Measurements from ENCODE around the gene NPSR1. TPM values are rescaled to one million over a fixed set of nuclear protein-coding genes. Genes with fewer than 3 reads are reported as not detected.

Gene NPSR1
- total RNA-seq, 1 donor from 2014 or later, result not detected

DNA sequence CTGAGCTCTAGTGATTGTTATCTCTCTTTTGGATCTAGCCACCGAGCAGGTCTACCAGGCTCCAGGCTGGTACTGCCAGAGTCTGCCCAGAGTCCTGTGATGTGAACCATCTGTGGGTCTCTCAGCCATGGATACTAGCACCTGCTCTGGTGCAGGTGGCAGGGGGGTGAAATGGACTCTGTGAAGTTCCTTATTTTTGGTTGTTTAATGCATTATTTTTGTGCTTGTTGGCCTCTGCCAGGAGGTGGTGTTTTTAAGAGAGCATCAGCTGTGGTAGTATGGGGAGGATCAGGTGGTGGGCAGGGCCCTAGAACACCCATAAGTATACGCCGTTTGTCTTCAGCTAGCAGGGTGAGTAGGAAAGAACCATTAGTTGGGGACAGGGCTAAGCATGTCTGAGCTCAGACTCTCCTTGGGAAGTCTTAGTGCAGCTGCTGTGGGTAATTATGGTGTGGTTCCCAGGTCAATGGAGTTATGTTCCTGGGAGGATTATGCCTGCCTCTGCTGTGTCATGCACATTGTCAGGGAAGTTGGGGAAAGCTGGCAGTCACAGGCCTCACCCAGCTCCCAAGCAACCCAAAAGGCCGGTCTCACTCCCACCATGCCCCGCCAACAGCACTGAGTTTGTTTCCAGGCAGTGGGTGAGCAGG is 81.8 kb downstream of the NPSR1 start:
- Mint-ChIP-seq H3K27ac (ENCODE audit: unreplicated experiment) (no peak overlapping the region), H3K27me3 (ENCODE audit: low read depth, unreplicated experiment) (no peaks in the 10 kb centered on the region), H3K36me3 (ENCODE audit: low read depth, unreplicated experiment) (no peaks in the 10 kb centered on the region), H3K4me3 (ENCODE audit: unreplicated experiment) (no peak overlapping the region), H3K4me1 (ENCODE audit: low read depth, unreplicated experiment) (no peaks in the 10 kb centered on the region), H3K9me3 (ENCODE audit: unreplicated experiment) (peaks cover 19% of the 10 kb centered on the region)
- Histone ChIP-seq H3K4me2 (ENCODE audit: low read length) (no peak overlapping the region), H3K79me2 (ENCODE audit: insufficient read depth, low read length) (no peaks in the 10 kb centered on the region), H3K36me3 (ENCODE audit: insufficient read depth, low read length) (no peaks in the 10 kb centered on the region), H3K9me3 (ENCODE audit: insufficient read depth, low read depth, low read length) (no peaks in the 10 kb centered on the region), H2AFZ (ENCODE audit: low read depth, low read length) (no peak overlapping the region), H3K27ac (ENCODE audit: low read depth, low read length) (no peak overlapping the region), H3K27me3 (ENCODE audit: insufficient read depth, low read length) (no peaks in the 10 kb centered on the region), H3K9ac (ENCODE audit: low read length) (no peak overlapping the region), H3K4me3 (ENCODE audit: insufficient read depth, low read depth, low read length) (no peak overlapping the region), H3K4me1 (ENCODE audit: insufficient read depth, low read length) (no peaks in the 10 kb centered on the region), H4K20me1 (ENCODE audit: insufficient read depth, low read length) (no peaks in the 10 kb centered on the region)
- FAIRE-seq, result no peak
- no peak for DNase-seq (ENCODE audit: low read depth)
- TF ChIP-seq EZH2 (IDR thresholded peaks at IDR 0.05; ENCODE audit: insufficient read depth, low read length), result no peak
- TF ChIP-seq, protein P1, sequence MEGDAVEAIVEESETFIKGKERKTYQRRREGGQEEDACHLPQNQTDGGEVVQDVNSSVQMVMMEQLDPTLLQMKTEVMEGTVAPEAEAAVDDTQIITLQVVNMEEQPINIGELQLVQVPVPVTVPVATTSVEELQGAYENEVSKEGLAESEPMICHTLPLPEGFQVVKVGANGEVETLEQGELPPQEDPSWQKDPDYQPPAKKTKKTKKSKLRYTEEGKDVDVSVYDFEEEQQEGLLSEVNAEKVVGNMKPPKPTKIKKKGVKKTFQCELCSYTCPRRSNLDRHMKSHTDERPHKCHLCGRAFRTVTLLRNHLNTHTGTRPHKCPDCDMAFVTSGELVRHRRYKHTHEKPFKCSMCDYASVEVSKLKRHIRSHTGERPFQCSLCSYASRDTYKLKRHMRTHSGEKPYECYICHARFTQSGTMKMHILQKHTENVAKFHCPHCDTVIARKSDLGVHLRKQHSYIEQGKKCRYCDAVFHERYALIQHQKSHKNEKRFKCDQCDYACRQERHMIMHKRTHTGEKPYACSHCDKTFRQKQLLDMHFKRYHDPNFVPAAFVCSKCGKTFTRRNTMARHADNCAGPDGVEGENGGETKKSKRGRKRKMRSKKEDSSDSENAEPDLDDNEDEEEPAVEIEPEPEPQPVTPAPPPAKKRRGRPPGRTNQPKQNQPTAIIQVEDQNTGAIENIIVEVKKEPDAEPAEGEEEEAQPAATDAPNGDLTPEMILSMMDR (IDR thresholded peaks at IDR 0.05; ENCODE audit: insufficient read depth, low read depth, low read length), result no peak

DNA sequence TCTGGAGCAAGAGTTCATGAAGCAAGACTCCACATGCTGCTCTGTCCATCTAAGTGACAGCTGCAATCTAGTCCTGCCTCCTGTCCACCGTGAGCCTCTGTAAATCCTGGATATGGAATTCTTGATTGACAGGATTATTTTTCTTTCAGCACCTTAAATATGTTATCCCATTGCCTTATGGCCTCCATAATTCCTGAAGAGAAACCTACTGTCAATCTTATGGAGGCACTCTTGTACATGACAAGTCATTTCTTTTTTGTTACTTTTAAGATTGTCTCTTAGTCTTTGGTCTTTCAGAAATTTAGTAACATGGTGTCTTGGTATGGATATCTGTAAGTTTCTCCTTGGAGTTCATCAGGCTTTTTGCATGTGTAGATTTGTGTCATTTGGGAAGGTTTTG is 82.8 kb downstream of the NPSR1 start:
- TF ChIP-seq, protein P1 (IDR thresholded peaks at IDR 0.05; ENCODE audit: insufficient read depth, low read depth, low read length), result no peak
- no peak for TF ChIP-seq EZH2 (IDR thresholded peaks at IDR 0.05; ENCODE audit: insufficient read depth, low read length)
- Histone ChIP-seq H3K27me3 (ENCODE audit: insufficient read depth, low read length) (no peaks in the 10 kb centered on the region), H3K4me2 (ENCODE audit: low read length) (no peak overlapping the region), H3K9ac (ENCODE audit: low read length) (no peak overlapping the region), H3K79me2 (ENCODE audit: insufficient read depth, low read length) (no peaks in the 10 kb centered on the region), H3K4me1 (ENCODE audit: insufficient read depth, low read length) (no peaks in the 10 kb centered on the region), H3K9me3 (ENCODE audit: insufficient read depth, low read depth, low read length) (no peaks in the 10 kb centered on the region), H2AFZ (ENCODE audit: low read depth, low read length) (no peak overlapping the region), H4K20me1 (ENCODE audit: insufficient read depth, low read length) (no peaks in the 10 kb centered on the region), H3K36me3 (ENCODE audit: insufficient read depth, low read length) (no peaks in the 10 kb centered on the region), H3K4me3 (ENCODE audit: insufficient read depth, low read depth, low read length) (no peak overlapping the region), H3K27ac (ENCODE audit: low read depth, low read length) (no peak overlapping the region)
- no peak overlapping the region for H3K27ac Mint-ChIP-seq (ENCODE audit: unreplicated experiment)
- H3K9me3 Mint-ChIP-seq (ENCODE audit: unreplicated experiment), result peaks cover 19% of the 10 kb centered on the region
- H3K4me3 Mint-ChIP-seq (ENCODE audit: unreplicated experiment), result no peak overlapping the region
- H3K36me3 Mint-ChIP-seq (ENCODE audit: low read depth, unreplicated experiment), result no peaks in the 10 kb centered on the region
- FAIRE-seq (no peak), DNase-seq (ENCODE audit: low read depth) (no peak)
- no peaks in the 10 kb centered on the region for H3K4me1 Mint-ChIP-seq (ENCODE audit: low read depth, unreplicated experiment)
- H3K27me3 Mint-ChIP-seq (ENCODE audit: low read depth, unreplicated experiment), result no peaks in the 10 kb centered on the region

DNA sequence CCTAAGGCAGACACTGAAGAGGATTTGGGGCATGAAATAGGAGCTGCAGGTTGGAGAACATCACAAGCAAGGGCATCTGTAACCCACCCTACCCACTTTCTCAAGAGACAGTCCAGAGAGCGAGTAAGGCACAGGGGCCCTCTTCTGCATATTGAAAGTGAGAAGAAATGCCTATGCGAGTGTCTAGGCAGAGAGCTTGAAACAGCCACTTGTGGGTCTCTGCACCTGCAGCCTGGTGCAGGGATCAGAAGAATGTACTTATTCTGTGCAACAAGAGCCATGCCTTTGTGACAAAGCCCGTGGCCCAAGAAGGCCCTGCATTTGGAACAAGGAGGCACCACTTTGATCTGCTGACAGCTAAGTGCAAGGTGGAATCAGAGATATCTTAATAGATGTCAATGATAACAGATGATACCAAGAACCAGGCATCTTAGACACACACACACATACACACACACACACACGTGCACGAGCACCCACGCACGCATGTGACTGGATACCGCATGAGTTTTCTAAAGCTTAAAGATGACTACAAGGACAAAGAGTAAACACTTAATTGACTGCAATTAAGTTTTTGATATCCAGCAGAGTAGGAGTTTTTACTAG is 89.3 kb downstream of the NPSR1 start:
- Histone ChIP-seq H4K20me1 (ENCODE audit: insufficient read depth, low read length) (no peaks in the 10 kb centered on the region), H3K9me3 (ENCODE audit: insufficient read depth, low read depth, low read length) (no peaks in the 10 kb centered on the region), H3K27me3 (ENCODE audit: insufficient read depth, low read length) (no peaks in the 10 kb centered on the region), H3K9ac (ENCODE audit: low read length) (no peak overlapping the region), H3K27ac (ENCODE audit: low read depth, low read length) (no peak overlapping the region), H3K79me2 (ENCODE audit: insufficient read depth, low read length) (no peaks in the 10 kb centered on the region), H3K4me1 (ENCODE audit: insufficient read depth, low read length) (peaks cover 10% of the 10 kb centered on the region), H3K4me3 (ENCODE audit: insufficient read depth, low read depth, low read length) (no peak overlapping the region), H3K36me3 (ENCODE audit: insufficient read depth, low read length) (no peaks in the 10 kb centered on the region), H2AFZ (ENCODE audit: low read depth, low read length) (no peak overlapping the region), H3K4me2 (ENCODE audit: low read length) (no peak overlapping the region)
- no peak for DNase-seq (ENCODE audit: low read depth)
- Mint-ChIP-seq H3K27ac (ENCODE audit: unreplicated experiment) (no peak overlapping the region), H3K4me1 (ENCODE audit: low read depth, unreplicated experiment) (peaks cover 13% of the 10 kb centered on the region), H3K36me3 (ENCODE audit: low read depth, unreplicated experiment) (no peaks in the 10 kb centered on the region), H3K4me3 (ENCODE audit: unreplicated experiment) (no peak overlapping the region), H3K27me3 (ENCODE audit: low read depth, unreplicated experiment) (no peaks in the 10 kb centered on the region), H3K9me3 (ENCODE audit: unreplicated experiment) (peaks cover 9% of the 10 kb centered on the region)
- FAIRE-seq, result no peak
- TF ChIP-seq, protein P1 (IDR thresholded peaks at IDR 0.05; ENCODE audit: insufficient read depth, low read depth, low read length), result no peak

Data from astrocyte (in vitro differentiated cells and primary cell).